RWPE1 (cell line): ENCODE data around the gene CASKIN2.

Experiments used
- CTCF ChIA-PET: fragments of 350-600 bp; sonication (Branson Sonifier 250); formaldehyde crosslinking; extraction: SDS; loops from one replicate; lab custom pipeline; 2021; lab: Yijun Ruan, JAX
- POLR2A ChIA-PET: fragments of 400-600 bp; formaldehyde crosslinking; extraction: SDS; loops from one replicate; lab custom pipeline; 2020; ENCODE audit warnings: antibody characterized with exemption; ENCODE audit not compliant: low non-redundant PET; lab: Yijun Ruan, JAX
- DNase-seq: peaks from one replicate; pipeline ENCODE4 v3.0.0; 2012; ENCODE audit warnings: low spot score
- H3K27ac ChIP-seq: fragments of 450-650 bp; 2 replicates; pipeline ENCODE4 v1.5.1; 2017
- TF ChIP-seq, protein P1 (sequence below): fragments of 450-650 bp; conservative IDR thresholded peaks from 2 replicates; pipeline ENCODE4 v1.5.1; 2017; ENCODE audit warnings: low read depth, mild to moderate bottlenecking

Gene CASKIN2

DNA sequence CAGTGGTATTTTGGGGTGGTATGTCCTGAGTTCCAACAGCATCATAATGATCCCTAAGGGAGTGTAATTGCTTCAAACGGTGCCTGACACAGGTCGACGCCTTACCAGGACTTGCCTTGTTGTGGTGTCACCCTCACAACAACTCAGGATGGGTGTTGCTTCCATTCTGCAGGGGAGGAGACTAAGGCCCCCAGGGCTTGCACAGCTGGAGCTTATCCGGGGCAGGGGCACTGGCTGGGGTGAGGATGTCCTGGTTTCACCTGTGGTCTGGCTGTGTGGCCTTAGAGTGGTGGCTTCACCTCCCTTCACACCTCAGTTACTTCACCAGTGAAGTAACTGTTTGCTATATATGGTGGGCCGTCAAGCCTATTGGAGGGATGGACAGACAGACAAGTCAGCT lies 33.5 kb upstream of the CASKIN2 start:
- TF ChIP-seq, protein P1, sequence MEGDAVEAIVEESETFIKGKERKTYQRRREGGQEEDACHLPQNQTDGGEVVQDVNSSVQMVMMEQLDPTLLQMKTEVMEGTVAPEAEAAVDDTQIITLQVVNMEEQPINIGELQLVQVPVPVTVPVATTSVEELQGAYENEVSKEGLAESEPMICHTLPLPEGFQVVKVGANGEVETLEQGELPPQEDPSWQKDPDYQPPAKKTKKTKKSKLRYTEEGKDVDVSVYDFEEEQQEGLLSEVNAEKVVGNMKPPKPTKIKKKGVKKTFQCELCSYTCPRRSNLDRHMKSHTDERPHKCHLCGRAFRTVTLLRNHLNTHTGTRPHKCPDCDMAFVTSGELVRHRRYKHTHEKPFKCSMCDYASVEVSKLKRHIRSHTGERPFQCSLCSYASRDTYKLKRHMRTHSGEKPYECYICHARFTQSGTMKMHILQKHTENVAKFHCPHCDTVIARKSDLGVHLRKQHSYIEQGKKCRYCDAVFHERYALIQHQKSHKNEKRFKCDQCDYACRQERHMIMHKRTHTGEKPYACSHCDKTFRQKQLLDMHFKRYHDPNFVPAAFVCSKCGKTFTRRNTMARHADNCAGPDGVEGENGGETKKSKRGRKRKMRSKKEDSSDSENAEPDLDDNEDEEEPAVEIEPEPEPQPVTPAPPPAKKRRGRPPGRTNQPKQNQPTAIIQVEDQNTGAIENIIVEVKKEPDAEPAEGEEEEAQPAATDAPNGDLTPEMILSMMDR, result no peak
- H3K27ac ChIP-seq, result peak overlapping the region; percentile 64
- ChIA-PET POLR2A (interaction anchor here (0.9 to 1.0 kb wide), 2 partner anchors 11 to 17 kb away, joined by 3 read pairs; no protein-coding TSS in a partner anchor), CTCF (interaction anchor here (0.6 kb wide), 1 partner anchor 302 kb away, joined by 5 read pairs; no protein-coding TSS in a partner anchor)
- DNase-seq, result no peak

DNA sequence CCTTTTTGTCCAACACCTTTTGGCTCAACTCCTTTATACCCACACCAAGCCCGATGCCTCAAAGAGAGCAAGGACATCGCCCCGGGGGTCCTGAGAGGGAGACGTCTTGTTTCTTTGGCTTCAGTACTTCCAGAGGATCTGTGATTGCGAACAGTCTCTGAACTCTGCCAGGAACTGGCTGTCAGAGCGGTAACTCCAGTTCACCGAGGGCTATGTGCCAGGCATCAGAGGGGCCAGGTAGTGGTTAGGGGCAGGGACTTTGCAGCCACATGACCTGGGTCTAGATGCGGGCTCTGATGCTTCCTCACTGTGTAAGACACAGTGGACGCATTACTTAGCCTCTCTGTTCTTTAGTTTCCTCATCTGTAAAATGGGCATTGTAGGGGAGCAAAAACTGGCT lies 31.8 kb upstream of the CASKIN2 start:
- POLR2A ChIA-PET, result no interaction called here
- CTCF ChIA-PET, result no interaction called here
- TF ChIP-seq, protein P1, result no peak
- H3K27ac ChIP-seq, result no peak overlapping the region
- no peak for DNase-seq

DNA sequence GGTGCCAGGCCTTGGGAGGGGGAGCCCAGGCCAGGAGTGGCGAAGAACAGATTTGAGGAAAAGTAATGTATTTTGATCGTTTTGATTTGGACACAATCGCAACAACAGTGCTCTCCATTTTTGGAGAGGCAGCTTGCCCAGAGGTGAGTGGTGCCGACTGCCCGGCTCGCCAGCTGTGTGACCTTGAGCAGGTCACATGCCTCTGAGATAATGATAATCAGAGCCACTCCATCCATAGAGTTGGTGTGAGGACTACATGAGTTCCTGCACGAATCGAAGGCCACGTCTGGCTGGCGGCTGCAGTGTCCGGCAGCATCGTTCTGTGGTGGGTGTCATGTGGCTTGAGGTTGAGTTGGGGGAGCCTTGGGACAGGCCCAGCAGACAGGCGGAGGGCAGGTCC lies 30.8 kb upstream of the CASKIN2 start:
- CTCF ChIA-PET, result no interaction called here
- H3K27ac ChIP-seq, result no peak overlapping the region
- TF ChIP-seq, protein P1, result no peak
- DNase-seq, result no peak
- POLR2A ChIA-PET, result no interaction called here

DNA sequence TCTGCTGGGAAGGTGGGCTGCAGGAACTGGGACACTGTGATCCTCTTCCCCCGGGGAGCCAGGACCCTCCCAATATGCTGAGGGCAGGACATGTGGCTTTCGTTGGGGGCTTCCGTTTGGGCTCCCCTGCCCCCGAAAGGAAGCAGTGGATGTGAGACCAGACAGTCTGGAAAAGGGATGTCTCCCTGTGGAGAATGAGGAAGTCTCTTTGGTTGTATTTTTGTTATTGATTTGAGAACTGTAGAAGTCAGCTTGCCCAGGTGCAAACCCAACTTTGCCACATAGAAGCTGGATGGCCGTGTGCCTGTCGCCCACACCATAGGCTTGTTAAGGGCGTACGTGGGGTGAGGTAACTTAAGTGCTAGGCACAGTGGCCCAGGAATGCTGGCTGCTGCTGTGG lies 28.9 kb upstream of the CASKIN2 start:
- TF ChIP-seq, protein P1, result no peak
- POLR2A ChIA-PET, result no interaction called here
- H3K27ac ChIP-seq, result no peak overlapping the region
- no peak for DNase-seq
- CTCF ChIA-PET, result interaction anchor here (0.5 to 0.6 kb wide), 2 partner anchors 16 to 53 kb away, joined by 3 read pairs; no protein-coding TSS in a partner anchor

DNA sequence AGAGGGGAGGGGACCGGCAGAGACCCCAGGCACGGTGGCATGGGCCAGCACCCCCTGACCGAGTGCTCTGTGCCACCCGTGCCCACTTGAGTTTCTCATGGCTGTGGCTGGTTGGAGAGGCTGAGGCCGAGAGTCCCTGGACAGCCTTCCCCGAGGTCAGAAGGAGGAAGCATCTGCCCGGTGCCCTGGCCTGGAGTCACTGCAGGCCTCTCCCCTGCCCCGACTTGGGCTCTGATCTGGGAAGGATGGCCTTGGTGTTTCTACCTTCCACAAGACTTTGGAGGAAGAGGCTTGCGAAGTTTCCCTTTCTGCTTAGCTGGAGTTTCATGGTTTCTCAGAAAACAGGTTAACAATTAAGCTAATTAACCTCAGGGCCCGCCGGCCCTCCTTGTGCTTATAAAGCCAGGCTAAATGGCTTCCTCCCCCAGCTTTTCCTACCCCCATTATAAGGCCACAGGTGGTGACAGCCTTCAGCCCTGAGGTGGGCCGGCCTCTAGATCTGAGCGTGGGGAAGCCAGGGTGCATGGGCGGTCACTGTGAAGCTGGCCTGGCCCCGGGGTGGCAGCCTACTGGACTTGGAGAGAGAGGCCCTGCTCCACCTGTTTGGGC lies 27.5 kb upstream of the CASKIN2 start:
- no peak overlapping the region for H3K27ac ChIP-seq
- POLR2A ChIA-PET, result no interaction called here
- no peak for DNase-seq
- TF ChIP-seq, protein P1, result no peak
- CTCF ChIA-PET, result interaction anchor here (1.2 kb wide), 1 partner anchor 9 kb away, joined by 4 read pairs; no protein-coding TSS in a partner anchor

DNA sequence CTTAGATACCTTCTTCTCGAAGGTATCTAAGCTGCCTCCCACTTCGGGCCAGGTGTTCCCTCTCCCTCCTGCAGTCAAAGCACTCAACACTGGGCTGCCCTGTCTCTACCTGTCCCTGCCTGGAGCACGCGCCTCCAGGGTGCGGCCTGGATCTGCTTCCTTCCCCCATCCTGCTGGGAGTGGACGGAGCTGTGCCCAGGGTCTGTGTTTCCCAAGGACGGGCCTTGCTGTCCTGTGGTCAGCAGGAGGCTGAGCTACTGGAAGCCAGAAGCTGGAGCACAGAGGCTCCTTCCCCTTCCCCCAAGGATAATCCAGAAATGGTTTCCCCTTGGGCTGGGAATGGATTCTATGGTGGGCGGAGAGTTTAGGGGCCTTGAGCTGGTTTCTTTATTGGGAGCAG lies 26.9 kb upstream of the CASKIN2 start:
- ChIA-PET CTCF (interaction anchor here (1.2 kb wide), 1 partner anchor 9 kb away, joined by 4 read pairs; no protein-coding TSS in a partner anchor), POLR2A (no interaction called here)
- no peak for DNase-seq
- TF ChIP-seq, protein P1, result no peak
- no peak overlapping the region for H3K27ac ChIP-seq
